Peyer's patch (tissue), 4 donors: Measurements from ENCODE around the gene FBXO42.

Experiments
- POLR2A ChIP-seq, 2 donors: fragments of 450-650 bp; IDR thresholded peaks; one replicate each; pipeline ENCODE4 v1.5.1; 2017; ENCODE audit warnings: antibody characterized with exemption in 2 of 2, mild to moderate bottlenecking in 2 of 2, moderate library complexity in 2 of 2
- TF ChIP-seq, protein P1 (sequence below), 6 experiments: fragments of 450-650 bp in 4 of 6; fragments of 200-600 bp in 2 of 6; sonication (generic) in 1 of 6; IDR thresholded peaks; one replicate each; pipeline ENCODE4 v1.5.1; 2017 to 2019; ENCODE audit warnings: antibody characterized with exemption in 6 of 6, mild to moderate bottlenecking in 3 of 6, moderate library complexity in 1 of 6

- TF ChIP-seq, protein P1, sequence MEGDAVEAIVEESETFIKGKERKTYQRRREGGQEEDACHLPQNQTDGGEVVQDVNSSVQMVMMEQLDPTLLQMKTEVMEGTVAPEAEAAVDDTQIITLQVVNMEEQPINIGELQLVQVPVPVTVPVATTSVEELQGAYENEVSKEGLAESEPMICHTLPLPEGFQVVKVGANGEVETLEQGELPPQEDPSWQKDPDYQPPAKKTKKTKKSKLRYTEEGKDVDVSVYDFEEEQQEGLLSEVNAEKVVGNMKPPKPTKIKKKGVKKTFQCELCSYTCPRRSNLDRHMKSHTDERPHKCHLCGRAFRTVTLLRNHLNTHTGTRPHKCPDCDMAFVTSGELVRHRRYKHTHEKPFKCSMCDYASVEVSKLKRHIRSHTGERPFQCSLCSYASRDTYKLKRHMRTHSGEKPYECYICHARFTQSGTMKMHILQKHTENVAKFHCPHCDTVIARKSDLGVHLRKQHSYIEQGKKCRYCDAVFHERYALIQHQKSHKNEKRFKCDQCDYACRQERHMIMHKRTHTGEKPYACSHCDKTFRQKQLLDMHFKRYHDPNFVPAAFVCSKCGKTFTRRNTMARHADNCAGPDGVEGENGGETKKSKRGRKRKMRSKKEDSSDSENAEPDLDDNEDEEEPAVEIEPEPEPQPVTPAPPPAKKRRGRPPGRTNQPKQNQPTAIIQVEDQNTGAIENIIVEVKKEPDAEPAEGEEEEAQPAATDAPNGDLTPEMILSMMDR (IDR thresholded peaks at IDR 0.05) = no peak
- no peak for TF ChIP-seq POLR2A (IDR thresholded peaks at IDR 0.05)
Observed at GRCh38 chr1:16348414-16349182, 3.7 kb downstream of the FBXO42 start.
